GM21576 (cell line): ENCODE data around the gene STK32C.
A peak's percentile ranks its signal among the peaks of the same experiment; 100 is the strongest.

Source experiments
- ATAC-seq: cut with Tn5 transposase; IDR thresholded peaks from one replicate; pipeline ENCODE4 v1.9.1; 2021; ENCODE audit warnings: mild to moderate bottlenecking, moderate library complexity; ENCODE audit not compliant: unreplicated experiment

Gene STK32C

GRCh38 chr10:132174237-132174636 is 133.5 kb downstream of the STK32C start:
- ATAC-seq, result no peak

GRCh38 chr10:132173185-132173584 is 134.6 kb downstream of the STK32C start:
- no peak for ATAC-seq

DNA sequence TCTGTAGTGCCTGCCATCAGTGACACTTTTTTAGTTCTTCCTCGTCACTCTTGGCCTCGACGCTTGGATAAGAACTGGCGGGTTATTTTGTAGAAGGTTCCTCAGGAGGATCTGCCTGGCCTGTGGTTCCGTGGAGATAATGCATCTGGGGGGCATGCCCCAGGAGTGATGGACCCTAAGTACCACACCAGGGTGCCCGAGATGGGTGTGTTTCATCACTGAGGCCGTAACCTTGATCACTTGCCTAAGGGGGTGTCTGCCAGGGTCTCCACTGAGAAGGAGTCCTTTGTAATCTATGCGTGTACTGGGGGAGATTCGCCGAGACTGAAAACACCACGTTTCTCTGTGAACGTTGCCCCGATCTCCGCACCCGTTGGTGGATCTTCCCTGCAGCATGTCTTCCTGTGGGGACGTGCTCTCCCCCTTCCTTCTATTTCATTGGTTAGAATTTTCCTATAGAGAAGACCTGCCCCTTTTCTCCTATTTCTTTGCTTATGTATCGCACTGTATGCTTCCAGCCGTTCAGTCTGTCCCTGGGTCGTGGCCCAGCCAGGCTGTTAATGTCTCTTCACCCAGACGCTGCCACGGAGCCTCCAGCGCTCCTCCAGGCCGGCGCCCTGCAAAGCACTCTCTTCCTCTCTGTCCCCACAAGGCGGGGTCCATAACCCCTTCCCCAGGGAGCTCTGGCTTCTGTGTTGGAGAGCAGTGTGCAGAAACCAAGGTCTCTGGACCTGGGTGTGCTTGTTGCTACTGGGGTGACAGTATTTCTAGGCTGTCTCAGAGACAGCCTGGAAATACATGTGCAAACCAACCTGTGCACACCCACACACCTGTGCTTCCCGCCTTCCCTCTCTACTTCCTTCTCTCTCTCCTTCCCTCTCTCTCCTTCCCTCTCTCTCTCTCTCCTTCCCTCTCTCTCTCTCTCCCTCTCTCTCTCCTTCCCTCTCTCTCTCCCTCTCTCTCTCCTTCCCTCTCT is 135.4 kb downstream of the STK32C start:
- ATAC-seq, result no peak

DNA sequence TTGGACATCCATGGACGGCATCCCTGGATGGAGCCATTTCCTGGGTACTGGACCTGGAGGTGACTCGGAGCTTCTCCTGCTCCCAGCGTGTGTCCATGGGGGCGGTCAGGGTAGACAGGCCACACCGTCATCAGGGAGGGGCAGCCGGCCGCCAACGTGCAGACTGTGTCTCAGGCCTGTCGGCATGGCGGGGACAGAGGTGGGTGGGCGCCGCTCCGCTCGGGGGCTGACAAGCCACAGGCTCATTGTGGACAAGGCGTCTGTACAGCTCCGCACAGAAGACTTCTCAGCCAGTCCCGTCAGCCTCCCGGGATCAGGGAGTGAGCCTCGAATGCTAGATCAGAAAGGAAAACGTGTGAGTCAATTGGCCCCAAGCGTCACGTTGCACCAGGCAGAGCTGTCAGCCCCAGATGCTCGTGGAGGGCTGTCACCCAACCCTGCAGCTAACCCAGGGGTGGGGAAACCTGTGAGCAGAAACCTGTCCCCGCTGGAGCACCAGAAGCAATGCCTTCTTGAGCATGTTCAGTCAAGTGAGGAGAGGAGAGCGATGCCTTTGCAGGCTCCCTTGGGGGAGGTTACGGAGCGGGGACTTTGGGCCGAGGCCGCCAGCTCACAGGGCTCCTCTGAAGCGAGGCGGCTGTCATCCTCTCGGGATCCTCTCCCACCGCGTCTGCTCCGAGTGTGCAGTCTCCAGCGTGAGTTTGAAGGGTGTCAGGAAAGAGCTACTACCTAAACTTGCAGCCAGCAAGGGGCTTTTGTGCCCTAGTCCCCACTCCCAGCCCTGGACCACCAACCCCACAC is 137.0 kb downstream of the STK32C start:
- ATAC-seq, result no peak

- no peak for ATAC-seq
These were observed 137.8 kb downstream of the STK32C start for GRCh38 chr10:132169766-132170560.

DNA sequence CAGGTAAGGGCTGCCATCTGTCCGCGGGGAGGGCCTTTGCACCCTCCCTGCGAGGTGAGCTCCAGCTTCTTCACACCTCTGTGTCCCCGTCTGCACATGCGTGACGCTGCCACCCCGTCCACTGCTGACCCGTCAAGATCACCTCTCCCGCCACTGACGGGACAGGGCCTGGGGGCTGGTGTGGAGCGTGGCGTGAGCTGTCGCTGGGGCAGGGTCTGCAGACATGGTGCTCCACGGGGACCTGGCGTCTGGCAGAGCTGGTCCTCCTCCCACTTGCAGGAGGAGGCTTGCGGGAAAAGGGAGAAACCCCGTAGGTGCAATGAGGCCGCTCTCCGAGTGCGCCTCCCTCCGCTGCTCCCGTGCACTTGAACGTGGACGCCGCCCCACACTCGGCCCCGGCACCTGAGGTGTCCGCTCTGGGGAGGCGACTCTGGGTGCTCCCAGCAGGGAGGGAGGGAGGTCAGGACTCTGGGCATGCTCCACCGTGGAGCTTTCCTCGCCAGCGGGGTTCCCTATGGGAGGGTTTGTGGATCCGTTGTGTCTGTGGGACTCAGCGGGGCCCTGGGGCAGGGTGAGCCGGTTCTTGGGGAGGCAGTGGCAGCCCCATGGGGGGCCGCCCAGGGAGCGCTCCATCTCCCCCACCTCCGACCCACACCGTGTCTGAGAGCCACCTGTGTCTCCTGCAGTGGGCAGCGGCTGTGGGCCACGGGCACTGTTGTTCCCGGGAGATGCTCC is 138.6 kb downstream of the STK32C start:
- ATAC-seq, result no peak

- ATAC-seq, result no peak
These were observed 139.1 kb downstream of the STK32C start for GRCh38 chr10:132168571-132169030.

DNA sequence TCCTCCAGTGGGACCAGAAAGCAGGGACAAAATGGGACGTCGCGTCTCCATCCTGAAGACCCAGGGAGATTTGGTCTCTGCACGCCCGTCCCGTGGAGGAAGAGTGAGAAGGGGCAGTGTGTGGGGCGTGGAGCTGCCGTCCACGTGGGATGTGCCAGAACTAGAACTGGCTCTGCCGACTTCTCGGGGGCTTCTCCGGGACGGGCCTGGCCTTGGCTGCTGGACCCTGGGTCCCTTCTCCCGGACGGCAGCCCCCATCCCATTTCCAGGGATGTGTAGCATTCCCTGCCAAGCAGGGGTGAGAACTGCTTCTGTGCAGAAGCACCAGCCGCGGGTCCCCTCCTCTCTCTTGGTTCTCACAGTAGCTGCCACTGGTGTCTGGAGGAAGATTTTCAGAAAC is 139.8 kb downstream of the STK32C start:
- no peak for ATAC-seq

GRCh38 chr10:132167041-132167674 is 140.6 kb downstream of the STK32C start:
- no peak for ATAC-seq

DNA sequence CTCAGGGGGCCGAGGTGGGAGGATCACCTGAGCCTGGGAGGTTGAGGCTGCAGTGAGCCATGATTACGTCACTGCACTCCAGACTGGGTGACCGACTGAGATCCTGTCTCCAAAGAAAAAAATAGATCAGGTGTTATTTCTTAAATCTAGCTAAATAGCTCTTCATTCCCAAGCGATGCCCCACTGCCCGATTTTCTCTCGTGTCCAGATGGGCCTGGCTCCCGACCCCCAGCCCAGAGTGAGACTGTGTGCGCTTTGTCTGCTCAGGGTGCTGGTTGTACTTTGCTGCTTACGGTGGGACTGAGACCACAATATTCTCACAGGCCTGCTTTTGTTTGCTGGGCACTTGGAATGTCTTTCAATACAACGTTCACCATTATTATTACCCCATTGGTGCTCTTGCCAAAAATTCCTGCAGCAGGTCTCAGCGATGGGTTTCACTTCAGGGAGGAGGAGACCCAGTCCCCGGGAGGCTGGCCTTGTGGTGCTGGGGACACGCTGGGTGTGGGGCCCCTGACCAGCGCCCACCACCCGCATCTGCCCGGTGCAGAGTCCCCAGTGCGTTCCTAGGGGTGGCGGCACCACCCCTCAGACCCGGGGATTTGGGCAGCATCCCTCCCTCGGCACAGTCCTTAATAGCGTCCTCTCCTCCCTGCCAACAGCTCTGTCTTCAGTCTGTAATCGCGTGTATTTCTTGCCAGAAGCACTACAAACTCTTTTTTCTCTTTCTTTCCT is 141.4 kb downstream of the STK32C start:
- no peak for ATAC-seq

- ATAC-seq, result no peak
These were observed 142.3 kb downstream of the STK32C start for GRCh38 chr10:132165416-132165980.

- ATAC-seq, result no peak
These were observed 142.9 kb downstream of the STK32C start for GRCh38 chr10:132164761-132165278.

DNA sequence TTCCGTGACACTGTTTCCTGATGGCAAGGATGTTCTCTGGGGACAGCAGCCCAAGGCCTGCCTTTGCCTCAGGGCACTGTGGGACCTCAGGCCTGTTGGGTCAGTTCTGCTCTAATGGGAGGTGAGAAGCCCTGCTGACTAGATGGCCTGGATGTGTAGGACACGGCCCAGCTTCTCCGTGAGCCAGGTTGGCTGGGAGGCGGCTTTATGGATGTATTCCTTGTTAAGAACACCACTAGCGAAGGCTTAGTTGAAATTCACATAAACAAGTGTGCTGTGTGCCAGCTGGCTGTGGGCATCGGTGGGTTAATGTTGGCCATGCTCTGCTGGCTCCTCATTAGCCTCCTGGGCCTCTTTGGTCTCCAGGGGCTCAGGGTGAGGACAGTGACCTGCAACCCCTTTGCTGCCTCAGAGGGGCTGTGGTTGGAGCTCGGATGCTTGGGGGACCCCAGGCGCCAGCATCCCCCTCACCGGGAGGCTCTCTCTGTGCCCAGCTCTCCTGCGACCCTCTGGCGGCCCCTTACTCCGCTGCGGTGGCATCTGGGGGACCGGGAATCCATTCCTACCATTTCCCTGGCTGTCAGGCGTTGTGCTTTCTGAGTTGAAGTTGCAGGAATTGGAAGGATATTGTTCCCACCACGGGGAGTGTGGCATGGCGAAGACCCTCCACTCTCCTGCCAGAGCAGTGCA is 143.8 kb downstream of the STK32C start:
- ATAC-seq, result no peak

DNA sequence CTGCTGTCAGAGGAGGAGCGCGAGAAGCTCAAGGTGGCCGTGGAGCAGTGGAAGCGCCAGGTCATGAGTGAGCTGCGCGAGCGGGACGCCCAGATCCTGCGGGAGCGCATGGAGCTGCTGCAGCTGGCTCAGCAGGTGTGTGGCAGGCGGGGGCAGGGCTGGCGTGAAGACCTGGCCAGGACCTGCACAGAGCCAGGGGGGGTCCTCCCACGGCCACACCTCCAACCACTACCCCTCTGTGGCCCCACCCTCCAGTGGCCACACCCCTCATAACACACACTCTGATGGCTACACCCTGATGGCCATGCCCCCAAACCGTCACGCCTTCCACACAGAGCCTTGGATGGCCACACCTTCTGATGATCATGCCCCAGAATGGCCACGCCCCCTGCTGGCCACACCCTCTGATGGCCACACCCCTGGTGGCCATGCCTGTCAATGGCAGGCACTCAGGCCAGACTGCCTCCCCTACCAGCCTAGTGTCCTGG is 144.4 kb downstream of the STK32C start:
- ATAC-seq, result peak; percentile 70

DNA sequence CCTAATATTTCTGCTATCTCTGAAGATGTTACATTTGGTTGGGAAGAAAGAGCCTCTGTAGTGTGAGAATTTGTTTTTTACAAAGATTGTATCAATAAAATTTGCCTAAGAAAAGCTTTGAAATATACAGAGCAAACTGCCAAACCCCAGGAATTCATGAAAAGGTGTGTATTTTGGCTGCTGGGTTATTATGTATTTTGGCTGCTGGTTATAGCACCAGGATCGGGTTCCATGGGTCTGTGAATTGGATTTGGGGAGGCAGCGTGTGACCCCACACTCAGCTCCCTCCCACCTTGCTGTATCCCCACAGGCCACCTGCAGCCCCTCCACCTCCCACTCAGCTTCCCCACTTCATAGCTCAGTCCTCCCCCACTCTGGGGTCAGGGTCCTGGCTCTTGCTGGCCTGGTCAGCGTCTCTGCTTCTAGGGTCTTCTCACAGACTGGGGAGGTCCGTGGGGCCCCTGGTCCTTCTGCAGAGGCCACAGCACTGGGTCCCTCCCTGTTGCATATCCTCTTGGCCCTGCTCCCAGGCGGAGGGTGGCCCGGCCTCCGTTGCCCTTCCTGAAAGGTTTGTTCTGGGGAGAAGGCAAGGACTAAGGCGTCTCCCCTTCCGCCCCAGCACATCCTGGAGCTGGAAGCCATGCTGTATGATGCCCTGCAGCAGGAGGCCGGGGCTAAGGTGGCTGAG is 145.0 kb downstream of the STK32C start:
- ATAC-seq, result no peak

GRCh38 chr10:132162021-132162531 is 145.7 kb downstream of the STK32C start:
- peak; percentile 44 for ATAC-seq
